Stimulated activated naive CD8-positive, alpha-beta T cell treated with anti-CD3 and anti-CD28 coated beads, Interleukin-15, amount 100 ng/mL, for 72 hours (primary cell): ENCODE measurements around the gene TMPRSS7.

Experiments
- ATAC-seq: fragments of 150-1000 bp; cut with Tn5 transposase; 2 replicates; pipeline ENCODE4 v1.10.0; 2021; ENCODE audit warnings: mild to moderate bottlenecking, moderate library complexity
- DNase-seq, 2 donors: peaks; one replicate each; pipeline ENCODE4 v3.0.0; 2021 to 2022
- H3K27ac Mint-ChIP-seq, 2 donors: one replicate each; pipeline ENCODE4 v1.8.0; 2022; ENCODE audit warnings: mild to moderate bottlenecking in 2 of 2, mixed read lengths in 2 of 2, moderate library complexity in 2 of 2
- H3K27me3 Mint-ChIP-seq: one replicate; pipeline ENCODE4 v1.8.0; 2022; ENCODE audit warnings: mixed read lengths
- H3K4me1 Mint-ChIP-seq: one replicate; pipeline ENCODE4 v1.8.0; 2022; ENCODE audit warnings: mild to moderate bottlenecking, mixed read lengths
- H3K4me3 Mint-ChIP-seq, 2 donors: one replicate each; pipeline ENCODE4 v1.8.0; 2022; ENCODE audit warnings: mild to moderate bottlenecking in 2 of 2, mixed read lengths in 2 of 2, moderate library complexity in 1 of 2
- H3K9me3 Mint-ChIP-seq, 2 donors: one replicate each; pipeline ENCODE4 v1.8.0; 2022; ENCODE audit warnings: mixed read lengths in 2 of 2

The TMPRSS7 gene

GRCh38 chr3:112078125-112079083 lies 43.9 kb downstream of the TMPRSS7 start:
- DNase-seq (no peak), ATAC-seq (no peak)
- Mint-ChIP-seq H3K27me3 (no peaks in the 10 kb centered on the region), H3K4me1 (peaks cover 11% of the 10 kb centered on the region), H3K27ac (no peak overlapping the region), H3K9me3 (no peaks in the 10 kb centered on the region), H3K4me3 (no peak overlapping the region)

- Mint-ChIP-seq H3K9me3 (no peaks in the 10 kb centered on the region), H3K27ac (no peak overlapping the region), H3K27me3 (peaks cover 24% of the 10 kb centered on the region), H3K4me3 (no peak overlapping the region), H3K4me1 (peaks cover 16% of the 10 kb centered on the region)
- ATAC-seq (no peak), DNase-seq (no peak)
Observed at GRCh38 chr3:112083239-112083638, 48.7 kb downstream of the TMPRSS7 start.

DNA sequence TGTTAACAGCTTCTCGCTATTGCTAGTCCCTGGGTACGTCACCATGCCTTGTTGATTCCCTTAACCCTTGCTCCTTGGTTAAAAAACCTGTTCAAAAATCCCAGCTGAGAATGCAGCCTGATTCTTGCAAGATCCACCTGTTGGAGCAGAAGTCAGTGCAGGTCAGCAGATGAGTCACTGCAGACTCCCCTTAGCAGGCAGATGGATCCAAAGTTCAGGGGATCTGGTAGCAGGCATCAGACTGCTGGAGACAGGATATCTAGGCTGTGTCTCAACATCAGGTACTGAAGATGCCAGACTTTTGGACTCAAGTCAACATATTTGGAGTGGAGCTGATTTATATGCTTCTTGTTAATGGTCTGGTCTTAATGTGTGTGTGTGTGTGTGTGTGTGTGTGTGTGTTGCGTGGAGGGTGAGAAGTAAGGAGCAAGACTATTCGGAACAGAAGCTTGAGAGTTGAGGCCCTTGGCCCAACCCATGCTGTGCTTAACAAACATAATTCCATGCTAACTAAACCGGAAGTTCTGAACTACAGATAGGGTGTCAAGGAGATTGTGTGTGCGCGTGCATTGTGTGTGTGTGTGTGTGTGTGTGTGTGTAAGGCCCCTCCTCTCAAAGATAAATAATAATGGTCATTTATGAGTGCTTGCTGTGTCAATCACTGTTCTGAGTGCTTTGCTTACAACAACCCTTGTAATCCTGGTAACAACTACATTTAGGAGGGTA lies 50.6 kb downstream of the TMPRSS7 start:
- Mint-ChIP-seq H3K27me3 (peaks cover 25% of the 10 kb centered on the region), H3K9me3 (no peaks in the 10 kb centered on the region), H3K4me3 (peak overlapping the region in 1 of 2 donors; percentile 11), H3K4me1 (peaks cover 16% of the 10 kb centered on the region), H3K27ac (peak overlapping the region in 1 of 2 donors; percentile 63)
- no peak for DNase-seq
- ATAC-seq = no peak

DNA sequence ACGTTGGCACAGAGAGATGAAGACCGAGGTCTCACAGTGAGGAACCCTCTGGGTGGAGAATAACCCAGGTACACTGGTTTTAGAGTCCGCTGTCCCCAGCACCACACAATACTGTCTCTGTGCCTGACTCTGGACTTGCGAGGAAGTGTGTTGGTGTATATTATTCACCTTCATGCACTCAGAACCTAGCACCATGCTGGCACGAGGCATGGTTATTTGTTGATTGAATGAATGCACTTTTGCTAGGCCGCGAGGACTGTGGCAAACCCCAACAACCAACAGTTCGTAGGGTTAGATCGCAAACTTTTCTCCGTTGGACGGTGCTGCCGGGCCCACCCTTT lies 51.2 kb downstream of the TMPRSS7 start:
- peaks cover 16% of the 10 kb centered on the region for H3K4me1 Mint-ChIP-seq
- peak overlapping the region; percentile 89 to 91 for H3K4me3 Mint-ChIP-seq
- peaks cover 25% of the 10 kb centered on the region for H3K27me3 Mint-ChIP-seq
- no peaks in the 10 kb centered on the region for H3K9me3 Mint-ChIP-seq
- no peak for DNase-seq
- peak overlapping the region in 1 of 2 donors; percentile 92 for H3K27ac Mint-ChIP-seq
- peak; percentile 29 for ATAC-seq

- peak; percentile 64 to 66 for DNase-seq
- H3K27ac Mint-ChIP-seq = peak within 1 kb of the TSS; percentile 82 to 92
Observed at GRCh38 chr3:112086076-112086854, 51.7 kb downstream of the TMPRSS7 start, which contains the start of gene C3orf52. C3orf52 (plus strand) TSS chr3:112086389; CDS start chr3:112086408, 19 bp downstream.

GRCh38 chr3:112086875-112087524 lies 52.5 kb downstream of the TMPRSS7 start:
- H3K4me1 Mint-ChIP-seq = peaks cover 17% of the 10 kb centered on the region
- peaks cover 25% of the 10 kb centered on the region for H3K27me3 Mint-ChIP-seq
- peak overlapping the region; percentile 89 to 91 for H3K4me3 Mint-ChIP-seq
- no peak for ATAC-seq
- no peak for DNase-seq
- H3K27ac Mint-ChIP-seq = peak overlapping the region in 1 of 2 donors; percentile 66
- H3K9me3 Mint-ChIP-seq = no peaks in the 10 kb centered on the region

More at GRCh38 chr3:112086076-112086854, 51.7 kb downstream of the TMPRSS7 start, which contains the start of gene C3orf52:
- peak within 1 kb of the TSS; percentile 89 to 91 for H3K4me3 Mint-ChIP-seq
- H3K9me3 Mint-ChIP-seq = no peaks in the 10 kb centered on the region
- H3K4me1 Mint-ChIP-seq = peaks cover 16% of the 10 kb centered on the region
- ATAC-seq = peak; percentile 91
- peaks cover 25% of the 10 kb centered on the region for H3K27me3 Mint-ChIP-seq

GRCh38 chr3:112087746-112088145 lies 53.2 kb downstream of the TMPRSS7 start:
- DNase-seq (no peak), ATAC-seq (no peak)
- peaks cover 25% of the 10 kb centered on the region for H3K27me3 Mint-ChIP-seq
- H3K27ac Mint-ChIP-seq = no peak overlapping the region
- H3K9me3 Mint-ChIP-seq = no peaks in the 10 kb centered on the region
- peaks cover 24% of the 10 kb centered on the region for H3K4me1 Mint-ChIP-seq
- no peak overlapping the region for H3K4me3 Mint-ChIP-seq

GRCh38 chr3:112088944-112089343 lies 54.4 kb downstream of the TMPRSS7 start:
- Mint-ChIP-seq H3K27me3 (peaks cover 25% of the 10 kb centered on the region), H3K27ac (no peak overlapping the region), H3K4me3 (no peak overlapping the region), H3K9me3 (no peaks in the 10 kb centered on the region), H3K4me1 (peaks cover 30% of the 10 kb centered on the region)
- ATAC-seq (no peak), DNase-seq (no peak)

- Mint-ChIP-seq H3K4me1 (peaks cover 30% of the 10 kb centered on the region), H3K4me3 (no peak overlapping the region), H3K9me3 (no peaks in the 10 kb centered on the region), H3K27ac (no peak overlapping the region), H3K27me3 (peaks cover 25% of the 10 kb centered on the region)
- no peak for DNase-seq
- ATAC-seq = no peak
Observed at GRCh38 chr3:112089956-112090886, 55.7 kb downstream of the TMPRSS7 start.

- no peaks in the 10 kb centered on the region for H3K9me3 Mint-ChIP-seq
- no peak for ATAC-seq
- H3K4me3 Mint-ChIP-seq = no peak overlapping the region
- H3K27me3 Mint-ChIP-seq = peaks cover 23% of the 10 kb centered on the region
- peaks cover 28% of the 10 kb centered on the region for H3K4me1 Mint-ChIP-seq
- DNase-seq = no peak
- no peak overlapping the region for H3K27ac Mint-ChIP-seq
Observed at GRCh38 chr3:112090887-112091586, 56.5 kb downstream of the TMPRSS7 start.

GRCh38 chr3:112092496-112093179 lies 58.1 kb downstream of the TMPRSS7 start:
- Mint-ChIP-seq H3K9me3 (no peaks in the 10 kb centered on the region), H3K27ac (peak overlapping the region in 1 of 2 donors; percentile 94), H3K4me3 (no peak overlapping the region), H3K27me3 (peaks cover 7% of the 10 kb centered on the region), H3K4me1 (peaks cover 20% of the 10 kb centered on the region)
- ATAC-seq (no peak), DNase-seq (no peak)

GRCh38 chr3:112093180-112093522 lies 58.6 kb downstream of the TMPRSS7 start:
- peaks cover 2% of the 10 kb centered on the region for H3K27me3 Mint-ChIP-seq

GRCh38 chr3:112095731-112096130 lies 61.2 kb downstream of the TMPRSS7 start:
- no peak overlapping the region for H3K27ac Mint-ChIP-seq
- ATAC-seq = no peak
- no peak for DNase-seq

More at GRCh38 chr3:112093180-112093522, 58.6 kb downstream of the TMPRSS7 start:
- DNase-seq = no peak
- Mint-ChIP-seq H3K27ac (peak overlapping the region in 1 of 2 donors; percentile 94), H3K4me3 (peak overlapping the region in 1 of 2 donors; percentile 40), H3K9me3 (no peaks in the 10 kb centered on the region), H3K4me1 (peaks cover 25% of the 10 kb centered on the region)
- ATAC-seq = no peak

More at GRCh38 chr3:112095731-112096130, 61.2 kb downstream of the TMPRSS7 start:
- H3K27me3 Mint-ChIP-seq = no peaks in the 10 kb centered on the region
- no peaks in the 10 kb centered on the region for H3K9me3 Mint-ChIP-seq
- H3K4me1 Mint-ChIP-seq = peaks cover 27% of the 10 kb centered on the region
- H3K4me3 Mint-ChIP-seq = no peak overlapping the region
